T47D (cell line): ENCODE measurements around the gene MCRIP1.

Experiments
- DNase-seq, 2 experiments: peaks; one replicate each; pipeline versions ENCODE4 v3.0.0 to v3.0.0-alpha.2; 2011 to 2012; ENCODE audit warnings: low read depth in 1 of 2, low spot score in 1 of 2
- JUND ChIP-seq: IDR thresholded peaks from 2 replicates; pipeline ENCODE4 v1.6.1; 2012; ENCODE audit warnings: low read depth
- in situ Hi-C: cut with HindIII; loops from 2 replicates; pipeline ENCODE4 v1.10.0; 2016; ENCODE audit warnings: low sequenced_read_pairs, low pct_unique_long_range_greater_than_20kb

MCRIP1 gene, protein sequence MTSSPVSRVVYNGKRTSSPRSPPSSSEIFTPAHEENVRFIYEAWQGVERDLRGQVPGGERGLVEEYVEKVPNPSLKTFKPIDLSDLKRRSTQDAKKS

DNA sequence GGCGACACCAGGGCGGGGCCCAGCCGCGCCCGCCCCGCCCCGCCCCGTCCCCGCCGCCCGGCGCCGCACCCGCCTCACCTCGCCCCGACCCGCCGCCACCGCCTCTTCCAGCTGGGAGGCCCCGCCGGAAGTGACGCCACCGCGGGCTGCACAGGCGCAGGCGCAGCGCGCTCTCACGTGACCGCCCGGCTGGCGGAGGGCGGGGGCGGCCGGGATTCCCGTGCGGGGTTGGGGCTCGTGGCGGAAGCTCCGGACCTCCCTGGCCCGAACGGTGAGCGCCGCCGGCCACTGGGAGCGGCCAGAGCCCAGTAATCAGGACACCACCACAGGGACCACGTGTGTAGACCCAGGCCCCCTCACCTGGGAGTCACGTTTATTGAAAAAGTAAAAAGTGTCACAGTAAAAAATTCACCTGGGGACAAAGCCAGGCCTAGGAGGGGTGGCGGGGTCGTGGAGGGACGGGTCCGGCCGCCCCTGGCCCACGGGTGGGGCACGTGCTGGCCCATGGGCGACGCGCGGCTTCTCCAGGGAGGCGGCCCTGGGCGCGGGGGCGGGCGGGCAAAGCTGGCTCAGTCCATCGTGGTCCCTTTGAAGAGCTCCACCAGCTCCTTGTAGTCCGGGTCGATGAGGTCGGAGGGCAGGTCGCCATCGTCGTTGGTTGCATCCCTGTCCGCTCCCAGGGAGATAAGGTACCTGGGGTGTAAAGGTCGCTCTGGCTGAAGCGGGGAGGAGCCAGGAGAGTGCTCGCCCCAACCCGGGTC is at the start of gene MCRIP1:
MCRIP1 (minus strand) TSS at position 132 of the 761 bp plus-strand sequence. CDS start 8,785 bp downstream, outside the sequence.
- in situ Hi-C loops: no loop called here
- no peak for TF ChIP-seq JUND
- DNase-seq: peak; percentile 97 to 98

DNA sequence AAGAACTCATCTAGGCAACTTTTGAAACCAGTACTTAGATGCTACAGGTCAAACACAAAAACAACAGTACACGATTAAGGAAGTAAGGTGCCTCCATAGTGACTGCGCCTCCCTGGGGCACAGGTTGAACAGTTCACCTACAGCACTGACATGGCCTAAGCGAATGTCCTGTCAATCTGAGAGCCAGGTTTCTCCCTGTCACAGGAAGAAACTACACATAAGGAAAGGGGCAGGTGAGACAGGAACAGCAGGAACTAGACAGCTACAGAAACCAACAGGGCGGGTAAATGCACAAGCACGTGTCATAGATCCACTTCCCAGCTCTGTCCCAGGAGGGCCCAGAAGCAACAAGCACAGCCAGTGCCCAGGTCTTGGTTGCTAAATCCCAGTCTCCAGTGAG is 46.0 kb upstream of the MCRIP1 start:
- in situ Hi-C loops: no loop called here
- no peak for TF ChIP-seq JUND
- DNase-seq: peak in 1 of 2 experiments; percentile 43

DNA sequence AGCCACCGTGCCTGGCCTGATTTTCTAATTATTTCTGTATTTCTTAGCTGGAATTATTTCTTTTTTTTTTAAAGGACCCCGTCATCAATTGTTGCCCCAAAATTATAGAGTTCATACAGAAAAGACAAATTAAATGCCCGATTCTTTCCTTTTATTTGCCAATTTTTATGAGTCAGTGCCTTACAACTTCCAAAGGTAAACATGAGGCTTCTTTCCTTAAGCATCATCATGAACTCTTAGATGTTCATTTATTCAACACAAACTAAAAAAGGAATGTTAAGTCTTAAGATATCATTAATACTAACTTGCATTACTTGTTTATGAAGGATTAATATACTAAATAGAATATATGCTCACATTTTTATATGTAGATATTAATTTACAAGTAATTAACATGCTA is 45.2 kb upstream of the MCRIP1 start:
- no peak for TF ChIP-seq JUND
- in situ Hi-C loops: no loop called here
- no peak for DNase-seq

DNA sequence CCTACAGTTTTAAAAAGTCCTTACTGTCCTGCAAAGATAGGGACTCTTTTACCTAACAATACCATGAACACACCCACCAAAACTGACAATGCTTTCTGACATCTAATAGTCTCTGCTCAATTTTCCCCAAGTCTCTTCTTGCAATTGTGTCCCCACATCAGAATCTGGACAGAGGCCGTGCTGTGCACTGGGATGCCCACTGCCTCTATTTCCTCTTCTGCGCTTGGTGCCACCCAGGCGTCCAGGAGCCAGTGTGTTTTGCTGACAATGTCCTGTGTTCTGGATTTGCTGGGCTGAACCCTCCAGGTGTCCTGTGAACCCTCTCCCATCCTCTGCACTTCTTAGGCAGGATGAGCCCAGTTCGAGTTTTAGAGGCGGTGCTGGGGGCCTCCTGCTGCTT is 44.5 kb upstream of the MCRIP1 start:
- in situ Hi-C loops: no loop called here
- no peak for DNase-seq
- TF ChIP-seq JUND: no peak

DNA sequence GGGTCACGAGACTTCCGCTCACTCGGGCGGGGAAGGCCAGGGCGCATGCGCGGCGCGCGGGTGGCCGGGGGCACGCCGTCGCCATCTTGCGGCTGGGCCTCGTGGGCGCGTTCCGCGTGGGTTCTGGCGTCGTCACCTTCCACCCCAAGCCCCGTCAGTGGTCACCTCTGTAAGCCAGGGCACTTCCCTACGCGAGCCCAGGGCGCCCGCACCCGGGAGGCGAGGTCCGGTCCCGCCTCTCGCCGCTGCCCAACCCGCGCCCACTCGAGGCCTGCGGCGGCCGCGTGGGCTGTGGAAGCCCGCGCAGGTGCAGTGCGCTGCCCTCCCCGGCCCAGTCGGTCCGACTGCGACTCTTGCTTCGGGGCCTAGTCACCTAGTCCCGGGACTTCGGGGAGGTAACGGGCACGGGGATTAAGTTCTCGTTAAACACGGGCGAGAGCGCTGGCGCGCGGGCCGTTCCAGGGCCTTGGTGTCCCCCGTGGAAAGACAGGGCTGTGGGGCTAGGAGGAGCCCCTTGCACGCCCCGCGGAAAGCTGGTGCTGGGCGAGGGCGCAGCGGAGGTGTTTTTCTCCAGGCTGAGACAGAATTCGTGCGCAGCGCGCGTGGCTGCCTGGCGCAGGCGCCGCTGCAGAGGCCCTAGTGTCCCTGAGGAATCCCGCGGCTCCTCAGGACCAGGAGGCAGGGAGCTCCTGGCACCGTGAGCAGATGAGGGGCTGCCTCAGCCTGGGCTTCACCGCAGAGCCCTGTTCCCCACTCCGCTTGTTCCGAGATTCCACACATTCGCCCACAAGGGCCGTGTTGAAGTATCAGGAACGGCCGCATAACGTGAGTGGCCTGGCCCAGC is 38.5 kb upstream of the MCRIP1 start:
- in situ Hi-C loops: no loop called here
- no peak for TF ChIP-seq JUND

DNA sequence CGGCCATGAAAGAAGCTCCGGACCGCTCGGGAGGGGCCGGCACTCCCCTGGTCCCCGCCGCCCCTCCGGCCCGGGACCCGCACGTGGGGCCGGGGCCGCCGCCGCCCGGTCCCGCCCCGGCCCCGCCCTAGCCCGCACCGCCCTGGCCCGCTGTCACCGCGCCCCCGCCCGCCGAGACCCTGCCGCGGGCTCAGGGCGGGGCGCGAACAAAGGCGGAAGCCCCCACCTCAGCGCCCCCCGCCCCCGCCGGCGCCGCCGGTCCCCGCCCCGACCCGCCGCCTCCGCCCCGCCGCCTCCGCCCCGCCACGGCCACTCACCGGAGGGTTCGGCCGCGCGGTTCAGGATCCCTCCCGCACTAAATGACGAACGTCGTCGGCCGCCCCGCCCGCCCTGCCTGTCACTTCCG is 37.9 kb upstream of the MCRIP1 start, which contains the start of gene ARHGDIA:
ARHGDIA (minus strand) TSS at position 357 of the 406 bp plus-strand sequence. CDS start 1,407 bp downstream, outside the sequence.
- in situ Hi-C loops: no loop called here
- TF ChIP-seq JUND: no peak
- no peak for DNase-seq

More for the DNA sequence above, 38.5 kb upstream of the MCRIP1 start:
- peak; percentile 95 to 96 for DNase-seq

DNA sequence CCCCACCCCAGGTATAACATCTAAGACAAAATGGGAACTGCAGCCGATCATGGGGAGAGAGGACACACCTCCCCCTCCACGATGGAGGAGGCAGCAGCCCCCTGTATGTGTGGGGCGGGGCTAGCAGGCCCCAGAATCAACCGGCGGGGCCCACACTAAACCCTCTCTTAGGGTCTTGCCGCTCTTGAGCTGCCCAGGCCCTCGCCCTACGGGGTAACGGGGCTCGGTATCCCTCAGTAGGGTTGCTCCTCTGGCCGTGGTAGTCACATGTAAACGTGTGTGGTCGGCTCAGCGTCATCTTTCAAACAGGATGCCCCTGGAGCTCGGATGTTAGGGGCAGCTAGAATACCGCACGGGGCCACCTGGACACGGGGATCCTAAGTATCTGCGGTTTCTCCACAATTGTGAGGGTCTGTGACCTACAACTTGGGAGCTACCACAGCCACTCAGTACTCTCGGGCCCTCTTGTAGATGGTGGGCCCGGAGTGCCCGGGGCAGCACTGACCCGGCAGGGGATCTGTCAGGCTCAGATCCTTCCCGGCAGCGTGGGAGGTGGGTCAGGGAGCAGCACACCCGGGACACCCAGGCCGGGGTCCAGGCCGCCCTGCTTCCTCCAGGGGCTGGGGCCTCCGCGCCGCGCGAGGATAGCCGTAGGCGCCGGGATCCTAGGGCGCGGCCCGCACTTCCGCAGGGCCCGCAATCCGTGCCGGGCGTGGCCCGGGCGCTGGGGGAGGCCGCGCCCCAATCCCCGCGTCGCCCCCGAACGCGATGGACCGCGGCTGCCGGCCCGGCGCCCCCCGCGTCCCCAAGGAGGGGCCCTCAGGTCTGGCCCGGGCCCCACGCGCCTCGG is 37.3 kb upstream of the MCRIP1 start:
- in situ Hi-C loops: no loop called here

DNA sequence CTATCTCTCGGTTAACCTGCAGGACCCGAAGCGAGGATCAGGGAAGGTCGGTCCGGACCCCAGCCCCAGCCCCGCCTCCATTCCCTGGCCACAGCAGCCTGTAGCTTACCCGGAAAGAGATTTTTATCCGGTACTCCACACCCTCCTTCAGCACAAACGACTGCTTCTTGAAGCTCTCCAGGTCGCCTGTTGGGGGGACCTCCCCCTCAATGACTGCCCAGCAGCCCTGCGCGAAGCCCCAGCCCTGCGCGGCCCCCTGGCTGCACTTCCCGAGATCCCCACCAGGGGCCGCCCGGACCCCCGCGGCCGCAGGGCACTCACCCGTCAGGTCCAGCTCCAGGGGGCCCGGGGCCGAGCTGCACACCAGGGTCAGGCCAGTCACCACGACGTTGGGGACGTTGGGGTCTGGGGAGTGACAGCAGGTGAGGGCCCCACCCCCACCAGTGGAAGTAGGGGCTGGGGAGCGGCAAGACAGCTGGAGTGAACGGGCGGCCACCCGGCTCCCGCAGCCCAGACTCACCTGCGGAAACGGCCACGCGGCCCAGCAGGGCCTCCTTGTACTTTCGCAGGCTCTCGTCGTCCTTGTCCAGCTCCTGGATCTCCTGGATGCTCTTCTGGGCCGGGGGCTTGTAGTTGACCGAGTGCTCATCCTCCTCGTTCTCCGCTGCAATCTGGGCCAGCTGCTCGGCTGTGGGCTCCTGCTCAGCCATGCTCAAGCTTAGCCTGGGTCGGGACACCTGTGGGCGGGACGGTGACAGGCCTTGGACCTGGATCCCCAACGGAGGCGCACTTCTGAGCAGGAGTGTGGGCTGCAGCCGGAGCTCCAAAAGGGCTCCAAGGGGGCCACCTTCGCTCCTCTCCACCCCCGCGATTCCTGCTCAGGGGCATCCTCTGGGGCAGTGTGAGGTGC is 36.4 kb upstream of the MCRIP1 start:
- in situ Hi-C loops: no loop called here
- TF ChIP-seq JUND: no peak
- DNase-seq: peak in 1 of 2 experiments; percentile 55

More for the DNA sequence above, 37.3 kb upstream of the MCRIP1 start:
- peak in 1 of 2 experiments; percentile 58 for DNase-seq
- TF ChIP-seq JUND: no peak

DNA sequence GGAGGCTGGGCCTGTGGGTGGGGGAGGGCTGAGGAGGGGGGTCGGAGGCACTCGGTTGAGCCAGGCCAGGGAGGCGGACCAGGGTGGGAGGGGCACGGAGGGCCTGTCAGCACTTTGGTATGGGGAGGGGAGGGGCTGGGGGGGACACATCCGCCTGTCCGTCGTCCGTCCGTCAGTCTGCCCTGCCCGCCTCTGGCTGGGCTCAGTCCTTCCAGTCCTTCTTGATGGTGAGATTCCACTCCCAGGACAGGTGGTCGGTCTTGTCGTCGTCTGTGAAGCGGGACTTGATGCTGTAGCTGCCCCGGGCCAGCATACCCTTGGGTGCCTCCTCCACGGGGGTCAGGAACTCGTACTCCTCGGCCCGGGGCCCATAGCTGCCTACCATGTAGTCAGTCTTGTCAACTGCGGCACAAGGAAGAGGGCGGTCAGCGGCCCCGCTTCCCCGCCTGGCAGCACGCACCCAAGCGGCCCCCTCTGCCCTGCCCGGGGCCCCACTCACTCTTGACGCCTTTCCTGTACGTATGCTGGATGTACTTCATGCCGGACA is 35.7 kb upstream of the MCRIP1 start:
- in situ Hi-C loops: no loop called here
- no peak for TF ChIP-seq JUND
- peak; percentile 69 to 93 for DNase-seq

DNA sequence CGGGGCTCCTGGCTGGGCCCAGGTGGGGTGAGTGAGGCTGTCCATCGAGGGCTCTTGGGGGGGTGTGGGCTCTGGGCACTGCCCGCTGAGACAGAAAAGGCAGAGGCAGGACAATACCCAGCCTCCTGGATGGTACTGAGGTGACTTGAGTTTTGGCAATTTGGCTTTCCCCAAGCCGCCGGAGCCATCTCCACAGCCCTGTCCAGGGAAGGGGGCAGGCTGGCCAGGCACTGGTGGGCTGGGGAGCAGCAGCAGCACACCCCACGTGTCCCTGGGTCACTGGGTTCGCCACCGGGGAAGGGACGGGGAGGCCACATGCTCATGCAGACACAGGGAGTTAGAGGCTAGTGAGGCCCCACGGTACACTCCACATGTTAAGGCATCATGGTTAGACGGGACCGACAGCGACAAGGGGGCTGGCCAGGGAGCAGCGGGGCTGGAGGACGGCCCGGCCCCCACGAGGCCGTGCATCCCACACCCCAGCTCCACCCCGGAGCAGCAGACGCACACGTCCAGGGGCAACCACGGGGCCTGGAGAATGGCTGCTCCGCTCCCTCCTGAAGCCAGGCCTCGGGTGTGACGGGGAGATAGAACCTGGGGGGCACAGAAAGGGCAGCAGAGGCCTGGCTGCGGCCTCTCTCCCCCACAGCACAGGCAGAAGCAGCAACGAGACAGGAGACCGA is 35.0 kb upstream of the MCRIP1 start:
- no peak for TF ChIP-seq JUND
- in situ Hi-C loops: no loop called here
- peak; percentile 38 to 68 for DNase-seq
